ENCODE results near the gene IFI44.
A peak's percentile ranks its signal among the peaks of the same experiment; 100 is the strongest.

Gene IFI44

GRCh38 chr1:78649628-78650027, at the start of gene IFI44:
Gene IFI44 (plus strand): TSS chr1:78649831. CDS start chr1:78650196, 365 bp downstream.
- peak in 1 of 2 experiments; percentile 76 for DNase-seq

GRCh38 chr1:78601068-78601467, 48.6 kb upstream of the IFI44 start:
- no peak for DNase-seq

- no peak for DNase-seq
These were observed 46.4 kb upstream of the IFI44 start for GRCh38 chr1:78603206-78603605.

- no peak for DNase-seq
These were observed 45.0 kb upstream of the IFI44 start for GRCh38 chr1:78604643-78605042.

GRCh38 chr1:78606274-78606673, 43.4 kb upstream of the IFI44 start:
- DNase-seq, result no peak

- DNase-seq, result peak in 1 of 2 experiments; percentile 17
These were observed 42.2 kb upstream of the IFI44 start for GRCh38 chr1:78607334-78607927.

GRCh38 chr1:78607944-78608343, 41.7 kb upstream of the IFI44 start:
- no peak for DNase-seq

- DNase-seq, result peak; percentile 51 to 62
These were observed 32.0 kb upstream of the IFI44 start for GRCh38 chr1:78617615-78618026.

- DNase-seq, result no peak
These were observed 30.6 kb upstream of the IFI44 start for GRCh38 chr1:78619032-78619431.

GRCh38 chr1:78619446-78619802, 30.2 kb upstream of the IFI44 start:
- DNase-seq, result no peak

- no peak for DNase-seq
These were observed 29.6 kb upstream of the IFI44 start, which contains the start of gene IFI44L for GRCh38 chr1:78619803-78620579. Gene IFI44L (plus strand): TSS chr1:78620448. CDS start chr1:78627916, 7,468 bp downstream.

GRCh38 chr1:78620666-78621065, 29.0 kb upstream of the IFI44 start:
- no peak for DNase-seq

GRCh38 chr1:78622548-78622947, 27.1 kb upstream of the IFI44 start:
- DNase-seq, result no peak

GRCh38 chr1:78624035-78624434, 25.6 kb upstream of the IFI44 start:
- DNase-seq, result no peak

GRCh38 chr1:78627321-78627720, 22.3 kb upstream of the IFI44 start:
- DNase-seq, result no peak

- no peak for DNase-seq
These were observed 19.0 kb upstream of the IFI44 start for GRCh38 chr1:78630600-78630999.

- DNase-seq, result no peak
These were observed 16.4 kb upstream of the IFI44 start for GRCh38 chr1:78633209-78633608.

GRCh38 chr1:78640462-78640861, 9.2 kb upstream of the IFI44 start:
- DNase-seq, result no peak

GRCh38 chr1:78641558-78641957, 8.1 kb upstream of the IFI44 start:
- DNase-seq, result no peak

GRCh38 chr1:78645723-78646122, 3.9 kb upstream of the IFI44 start:
- no peak for DNase-seq

- DNase-seq, result no peak
These were observed 2.4 kb upstream of the IFI44 start for GRCh38 chr1:78647238-78647637.

- peak in 1 of 2 experiments; percentile 20 for DNase-seq
These were observed 556 bp downstream of the IFI44 start for GRCh38 chr1:78650114-78650660.

GRCh38 chr1:78651241-78651640, 1.6 kb downstream of the IFI44 start:
- peak in 1 of 2 experiments; percentile 27 for DNase-seq

- DNase-seq, result no peak
These were observed 2.5 kb downstream of the IFI44 start for GRCh38 chr1:78652019-78652560.

All from SW 1271 (cell line).